Esophagus (tissue), 2 donors: ENCODE measurements around the gene C1orf35. TPM values are rescaled to one million over a fixed set of nuclear protein-coding genes. Genes with fewer than 3 reads are reported as not detected.
"Not testable (repeated sequence)": the region's sequence is repeated elsewhere in the genome, so short reads cannot be mapped to it uniquely, and the experiment has no call there.

Experiments used
- H3K27ac ChIP-seq, 2 donors: one replicate each; pipeline ENCODE4 v1.5.1; 2013; ENCODE audit warnings: low read depth in 2 of 2, mild to moderate bottlenecking in 2 of 2, inconsistent platforms in 1 of 2, low read length in 1 of 2, moderate library complexity in 1 of 2
- H3K27me3 ChIP-seq, 2 donors: one replicate each; pipeline ENCODE4 v1.6.1; 2013; ENCODE audit warnings: low read length in 2 of 2, control low read depth in 1 of 2, mild to moderate bottlenecking in 1 of 2; ENCODE audit not compliant: insufficient read depth in 2 of 2, control insufficient read depth in 1 of 2
- H3K36me3 ChIP-seq, 2 donors: one replicate each; pipeline ENCODE4 v1.6.1; 2013; ENCODE audit warnings: low read length in 1 of 2; ENCODE audit not compliant: control insufficient read depth in 2 of 2, insufficient read depth in 2 of 2
- H3K4me1 ChIP-seq, 2 donors: one replicate each; pipeline ENCODE4 v1.6.1; 2013; ENCODE audit warnings: low read length in 1 of 2; ENCODE audit not compliant: control insufficient read depth in 2 of 2, insufficient read depth in 2 of 2
- H3K4me3 ChIP-seq, 2 donors: one replicate each; pipeline ENCODE4 v1.5.1; 2013; ENCODE audit warnings: low read length in 2 of 2, mild to moderate bottlenecking in 2 of 2, low read depth in 1 of 2, moderate library complexity in 1 of 2
- H3K9me3 ChIP-seq, 2 donors: one replicate each; pipeline ENCODE4 v1.6.1; 2013; ENCODE audit warnings: mild to moderate bottlenecking in 2 of 2, low read depth in 1 of 2, low read length in 1 of 2, moderate library complexity in 1 of 2; ENCODE audit not compliant: control insufficient read depth in 2 of 2, insufficient read depth in 1 of 2
- WGBS, 2 donors: extraction: QIAGEN DNeasy Blood & Tissue Kit; methylation state at CpG; one replicate each; pipeline ENCODE4 v1.1.7; 2013; 5-methylcytosine and 5-hydroxymethylcytosine counted together
- polyA plus RNA-seq, 2 donors: library from polyadenylated mRNA; stranded (reverse); fragments of 200-250 nt; gene quantifications; one replicate each; pipeline ENCODE4 v1.2.3, GENCODE V29; 2013
- donor health status: healthy with polysubstance abuse.
- donor health status: Bipolar disorder and iron deficiency.

C1orf35 gene
- polyA plus RNA-seq, 2 donors, result 18.4 to 26.0 TPM

- 86 to 92% methylated on average over 6 of the region's 6 CpGs for WGBS, 2 donors
- not testable (repeated sequence) for H3K27me3 ChIP-seq, H3K4me3 ChIP-seq, H3K4me1 ChIP-seq, H3K36me3 ChIP-seq, H3K9me3 ChIP-seq, H3K27ac ChIP-seq
Observed at GRCh38 chr1:228111315-228111714, 8.2 kb upstream of the C1orf35 start.

GRCh38 chr1:228110556-228110955, 7.4 kb upstream of the C1orf35 start:
- Histone ChIP-seq H3K4me1 (peaks cover 0 to 3% of the 10 kb centered on the region in 2 donors), H3K36me3 (peaks cover 2 to 14% of the 10 kb centered on the region in 2 donors), H3K27ac (no peak overlapping the region), H3K9me3 (no peaks in the 10 kb centered on the region), H3K27me3 (no peaks in the 10 kb centered on the region), H3K4me3 (no peak overlapping the region)
- WGBS, 2 donors, result 80 to 91% methylated on average over 7 of the region's 7 CpGs

- H3K4me1 ChIP-seq, result peaks cover 0 to 3% of the 10 kb centered on the region in 2 donors
- peaks cover 2 to 14% of the 10 kb centered on the region in 2 donors for H3K36me3 ChIP-seq
- H3K9me3 ChIP-seq, result no peaks in the 10 kb centered on the region
- H3K27ac ChIP-seq, result peak overlapping the region; percentile 88 to 91
- 27 to 33% methylated on average over 15 of the region's 15 CpGs for WGBS, 2 donors
- peak overlapping the region; percentile 87 to 99 for H3K4me3 ChIP-seq
- H3K27me3 ChIP-seq, result no peaks in the 10 kb centered on the region
Observed at GRCh38 chr1:228109962-228110488, 6.9 kb upstream of the C1orf35 start.

GRCh38 chr1:228109073-228109961, 6.2 kb upstream of the C1orf35 start, which contains the start of gene MRPL55:
Gene MRPL55 (minus strand): TSS chr1:228109299. CDS start chr1:228108260, 1,039 bp downstream.
- Histone ChIP-seq H3K27ac (peak within 1 kb of the TSS; percentile 91 to 93), H3K4me1 (peaks cover 0 to 3% of the 10 kb centered on the region in 2 donors), H3K36me3 (peaks cover 2 to 14% of the 10 kb centered on the region in 2 donors), H3K4me3 (peak within 1 kb of the TSS; percentile 87 to 99), H3K27me3 (no peaks in the 10 kb centered on the region), H3K9me3 (no peaks in the 10 kb centered on the region)
- WGBS, 2 donors, result 0 to 1% methylated on average over 57 to 66 of the region's 66 CpGs

GRCh38 chr1:228108742-228109072, 5.6 kb upstream of the C1orf35 start:
- H3K36me3 ChIP-seq, result peaks cover 2 to 14% of the 10 kb centered on the region in 2 donors
- peak overlapping the region; percentile 87 to 99 for H3K4me3 ChIP-seq
- 2 to 4% methylated on average over 6 to 8 of the region's 8 CpGs for WGBS, 2 donors
- H3K27me3 ChIP-seq, result no peaks in the 10 kb centered on the region
- H3K9me3 ChIP-seq, result no peaks in the 10 kb centered on the region
- H3K4me1 ChIP-seq, result peaks cover 0 to 3% of the 10 kb centered on the region in 2 donors
- peak overlapping the region; percentile 90 to 93 for H3K27ac ChIP-seq

GRCh38 chr1:228108055-228108690, 5.0 kb upstream of the C1orf35 start:
- no peaks in the 10 kb centered on the region for H3K27me3 ChIP-seq
- WGBS, 2 donors, result 75 to 77% methylated on average over 11 of the region's 11 CpGs
- H3K4me3 ChIP-seq, result peak overlapping the region; percentile 87 to 99
- H3K27ac ChIP-seq, result peak overlapping the region in 1 of 2 donors; percentile 90
- peaks cover 2 to 14% of the 10 kb centered on the region in 2 donors for H3K36me3 ChIP-seq
- peaks cover 0 to 3% of the 10 kb centered on the region in 2 donors for H3K4me1 ChIP-seq
- no peaks in the 10 kb centered on the region for H3K9me3 ChIP-seq

- H3K4me1 ChIP-seq, result peaks cover 0 to 3% of the 10 kb centered on the region in 2 donors
- H3K4me3 ChIP-seq, result no peak overlapping the region
- H3K36me3 ChIP-seq, result peaks cover 2 to 14% of the 10 kb centered on the region in 2 donors
- no peak overlapping the region for H3K27ac ChIP-seq
- no peaks in the 10 kb centered on the region for H3K9me3 ChIP-seq
- no peaks in the 10 kb centered on the region for H3K27me3 ChIP-seq
- WGBS, 2 donors, result 86% methylated on average over 19 of the region's 19 CpGs
Observed at GRCh38 chr1:228107636-228108035, 4.5 kb upstream of the C1orf35 start.

GRCh38 chr1:228106800-228107054, 3.6 kb upstream of the C1orf35 start:
- Histone ChIP-seq H3K4me3 (no peak overlapping the region), H3K36me3 (peaks cover 2 to 14% of the 10 kb centered on the region in 2 donors), H3K9me3 (no peaks in the 10 kb centered on the region), H3K27ac (no peak overlapping the region), H3K4me1 (peaks cover 6% of the 10 kb centered on the region in 2 donors), H3K27me3 (no peaks in the 10 kb centered on the region)
- 90 to 91% methylated on average over 9 of the region's 9 CpGs for WGBS, 2 donors

- Histone ChIP-seq H3K4me3 (no peak overlapping the region), H3K4me1 (peaks cover 8% of the 10 kb centered on the region in 2 donors), H3K27ac (no peak overlapping the region), H3K27me3 (no peaks in the 10 kb centered on the region), H3K9me3 (no peaks in the 10 kb centered on the region), H3K36me3 (peaks cover 2 to 14% of the 10 kb centered on the region in 2 donors)
- 85 to 87% methylated on average over 8 of the region's 8 CpGs for WGBS, 2 donors
Observed at GRCh38 chr1:228105996-228106799, 3.1 kb upstream of the C1orf35 start.
